ENCODE measurements around the gene CXCR5. TPM values are rescaled to one million over a fixed set of nuclear protein-coding genes. Genes with fewer than 3 reads are reported as not detected.

CXCR5 gene
- not detected in 2 replicates for total RNA-seq

GRCh38 chr11:118883368-118884071 lies at the start of gene CXCR5:
Gene CXCR5, plus strand, starts transcription at chr11:118883892. Its CDS starts 50 bp downstream, at chr11:118883942.

Other genes starting within 250 kb of the CXCR5 start
- under 0.01 and 0.09 TPM in 2 replicates for gene TREH, start 204.2 kb upstream of the CXCR5 start, total RNA-seq
- gene DDX6, start 92.7 kb upstream of the CXCR5 start, total RNA-seq = 112 and 118 TPM in 2 replicates
- gene BCL9L, start 42.0 kb downstream of the CXCR5 start, total RNA-seq = 8.4 and 23.0 TPM in 2 replicates
- gene UPK2, start 72.4 kb downstream of the CXCR5 start, total RNA-seq = not detected in 2 replicates
- gene FOXR1, start 87.9 kb downstream of the CXCR5 start, total RNA-seq = not detected in 2 replicates
- gene CENATAC, start 114.2 kb downstream of the CXCR5 start, total RNA-seq = 9.8 and 20.2 TPM in 2 replicates
- 827 and 897 TPM in 2 replicates for gene RPS25, start 134.5 kb downstream of the CXCR5 start, total RNA-seq
- 82.5 and 86.3 TPM in 2 replicates for gene TRAPPC4, start 134.9 kb downstream of the CXCR5 start, total RNA-seq
- 9.1 and 10.0 TPM in 2 replicates for gene SLC37A4, start 147.0 kb downstream of the CXCR5 start, total RNA-seq
- 159 and 185 TPM in 2 replicates for gene HYOU1, start 173.3 kb downstream of the CXCR5 start, total RNA-seq
- gene VPS11, start 183.9 kb downstream of the CXCR5 start, total RNA-seq = 26.3 and 27.6 TPM in 2 replicates
- 2.9 and 5.6 TPM in 2 replicates for gene HMBS, start 201.0 kb downstream of the CXCR5 start, total RNA-seq
- 13.8 and 16.6 TPM in 2 replicates for gene DPAGT1, start 218.0 kb downstream of the CXCR5 start, total RNA-seq
- gene C2CD2L, start 223.5 kb downstream of the CXCR5 start, total RNA-seq = 1.8 and 4.0 TPM in 2 replicates
- gene HINFP, start 237.7 kb downstream of the CXCR5 start, total RNA-seq = 12.2 and 14.8 TPM in 2 replicates

Measured in endothelial cell of coronary artery (primary cell).